ENCODE results near the gene DNM1.
A peak's percentile ranks its signal among the peaks of the same experiment; 100 is the strongest.

Gene DNM1

DNA sequence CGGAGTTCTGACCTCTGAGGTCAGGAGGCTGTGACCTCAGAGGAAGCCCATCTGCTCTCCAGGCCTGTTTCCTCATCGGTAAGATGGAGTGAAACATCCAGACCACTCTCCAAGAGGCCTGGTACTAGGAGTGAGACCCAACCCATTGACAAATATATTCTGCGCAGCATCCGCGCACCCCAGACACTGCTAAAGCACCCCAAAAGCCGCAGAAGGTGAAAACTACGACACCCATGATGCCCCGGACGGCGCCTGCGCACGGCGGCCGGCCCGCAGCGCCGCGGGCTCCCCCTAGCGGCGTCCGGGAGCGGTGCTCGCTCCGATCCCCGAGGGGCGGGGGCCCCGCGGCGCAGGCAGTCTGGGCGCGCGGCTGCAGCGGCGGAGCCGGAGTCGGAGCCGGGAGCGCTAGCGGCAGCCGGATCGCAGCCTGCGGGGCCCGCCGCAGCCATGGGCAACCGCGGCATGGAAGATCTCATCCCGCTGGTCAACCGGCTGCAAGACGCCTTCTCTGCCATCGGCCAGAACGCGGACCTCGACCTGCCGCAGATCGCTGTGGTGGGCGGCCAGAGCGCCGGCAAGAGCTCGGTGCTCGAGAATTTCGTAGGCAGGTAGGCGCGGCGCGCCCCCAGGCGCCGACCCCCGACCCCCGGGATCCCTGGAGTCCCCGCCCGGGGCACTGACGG is at the start of gene DNM1:
Gene DNM1, plus strand, starts transcription at position 356 of the 683 bp plus-strand sequence. Its CDS starts 92 bp downstream, at position 448.
- DNase-seq (ENCODE audit: low read depth) = no peak

DNA sequence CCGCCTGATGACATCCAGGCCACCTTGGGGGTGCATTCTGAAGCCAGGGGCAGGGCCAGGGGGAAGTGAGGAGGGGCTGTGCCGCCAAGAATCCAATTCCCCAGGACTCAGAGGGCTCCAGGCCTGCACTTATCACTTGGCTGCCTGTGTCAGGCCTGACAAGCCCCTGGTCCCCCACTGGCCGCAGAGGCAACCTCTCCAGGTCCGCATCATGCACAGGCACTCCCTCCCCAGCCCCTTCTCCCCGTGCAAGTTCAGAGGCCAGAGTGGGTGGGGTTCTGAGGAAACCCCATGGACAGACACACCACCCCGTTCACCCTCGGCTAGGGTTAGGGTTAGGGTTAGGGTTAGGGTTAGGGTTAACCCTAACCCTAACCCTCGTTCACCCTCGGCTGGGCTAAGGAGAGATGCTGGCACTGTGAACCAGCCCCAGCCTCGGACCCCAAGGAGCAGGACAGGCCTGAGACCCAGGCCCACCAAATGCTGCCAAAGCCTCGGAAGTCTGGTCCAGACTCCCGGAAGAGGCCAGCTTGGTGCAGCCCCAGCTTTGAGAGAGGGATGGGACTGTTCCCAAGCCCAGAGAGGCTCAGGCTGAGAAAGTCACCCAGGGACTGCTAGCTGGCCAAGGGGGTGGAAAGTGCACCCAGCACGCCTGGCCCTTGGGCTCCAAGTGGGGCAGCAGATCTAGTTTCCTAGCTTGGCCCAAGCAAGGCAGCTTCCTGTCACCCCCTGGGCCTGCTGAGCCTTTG is 49.1 kb upstream of the DNM1 start:
- DNase-seq (ENCODE audit: low read depth) = no peak

DNA sequence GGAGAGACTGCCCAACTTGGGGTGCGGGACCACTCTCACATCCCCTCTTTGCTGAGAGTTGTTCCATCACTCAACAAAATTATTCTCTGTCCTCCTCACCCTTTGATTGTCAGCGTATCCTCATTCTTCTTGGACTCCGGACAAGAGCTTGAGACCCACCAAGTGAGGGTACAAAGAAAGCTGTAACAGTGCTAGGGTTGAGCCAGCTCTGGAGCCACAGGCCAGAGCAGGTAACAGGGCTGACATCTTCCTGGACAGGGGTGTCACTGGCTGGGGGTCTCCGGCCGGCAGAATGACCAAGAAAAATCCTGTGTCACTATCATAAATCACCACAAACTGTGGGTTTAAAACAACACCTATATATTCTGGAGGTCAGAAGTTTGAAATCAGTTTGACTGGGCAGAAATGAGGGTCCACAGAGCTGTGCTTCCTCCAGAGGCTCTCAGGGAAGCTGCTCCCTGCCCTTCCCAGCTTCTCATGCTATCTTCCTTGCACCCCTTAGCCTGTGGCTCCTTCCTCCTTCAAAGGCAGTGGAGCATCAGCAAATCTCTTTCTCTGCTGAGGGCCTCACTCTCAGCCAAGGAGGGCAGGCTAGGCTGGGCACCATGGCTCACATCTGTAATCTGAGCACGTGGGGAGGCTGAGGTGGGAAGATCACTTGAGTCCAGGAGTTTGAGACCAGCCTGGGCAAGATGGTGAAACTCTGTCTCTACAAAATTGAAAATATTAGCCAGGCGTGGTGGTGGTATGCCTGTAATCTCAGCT is 47.3 kb upstream of the DNM1 start:
- no peak for DNase-seq (ENCODE audit: low read depth)

DNA sequence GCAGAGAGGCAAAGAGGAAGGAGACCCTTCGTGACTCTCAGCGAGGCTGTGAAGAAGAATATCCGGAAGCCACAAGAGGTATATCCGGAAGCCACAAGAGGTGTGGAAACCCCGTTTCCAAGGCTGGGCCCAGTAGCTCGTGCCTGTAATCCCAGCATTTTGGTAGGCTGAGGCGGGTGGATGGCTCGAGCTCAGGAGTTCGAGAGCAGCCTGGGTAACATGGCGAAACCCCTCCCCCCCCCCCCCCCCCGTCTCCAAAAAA is 43.7 kb upstream of the DNM1 start:
- no peak for DNase-seq (ENCODE audit: low read depth)

DNA sequence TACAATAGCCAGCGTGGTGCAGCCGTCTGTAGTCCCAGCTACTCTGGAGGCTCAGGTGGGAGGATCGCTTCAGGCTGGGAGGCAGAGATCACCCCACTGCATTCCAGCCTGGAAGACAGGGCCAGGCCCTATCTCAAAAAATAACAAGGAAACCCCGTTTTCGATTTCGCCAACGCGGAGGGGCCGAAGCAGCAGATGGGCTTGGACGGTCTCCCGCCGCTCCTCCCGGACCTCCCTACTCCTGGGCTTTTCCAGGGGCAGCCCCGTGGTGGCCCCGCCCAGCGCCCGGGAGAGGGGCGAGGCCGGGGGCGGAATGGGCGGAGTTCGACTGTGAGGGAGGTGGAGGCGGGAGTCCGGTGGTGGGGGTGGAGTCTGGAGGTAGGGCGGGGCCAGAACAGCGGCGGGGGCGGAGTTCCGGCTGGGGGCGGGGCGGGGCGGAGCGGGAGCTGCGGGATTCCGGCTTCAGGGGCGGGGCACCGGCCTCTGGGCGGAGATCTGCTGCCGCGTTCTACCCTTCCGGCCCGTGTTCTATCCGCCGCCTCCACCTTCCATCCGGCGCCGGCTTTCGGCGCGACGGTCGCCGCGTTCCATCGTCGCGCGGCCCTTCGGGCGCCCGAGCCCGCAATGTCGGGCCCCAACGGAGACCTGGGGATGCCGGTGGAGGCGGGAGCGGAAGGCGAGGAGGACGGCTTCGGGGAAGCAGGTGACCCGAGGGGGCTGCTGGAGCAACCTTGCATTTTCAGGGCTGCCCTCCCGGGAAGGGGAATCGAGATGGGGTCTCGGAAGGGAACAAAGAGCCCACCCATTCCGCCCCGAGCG is 43.2 kb upstream of the DNM1 start, which contains the start of gene BBLN:
Gene BBLN, plus strand, starts transcription at position 482 of the 819 bp plus-strand sequence. Its CDS starts 143 bp downstream, at position 625.
- peak; percentile 36 for DNase-seq (ENCODE audit: low read depth)

DNA sequence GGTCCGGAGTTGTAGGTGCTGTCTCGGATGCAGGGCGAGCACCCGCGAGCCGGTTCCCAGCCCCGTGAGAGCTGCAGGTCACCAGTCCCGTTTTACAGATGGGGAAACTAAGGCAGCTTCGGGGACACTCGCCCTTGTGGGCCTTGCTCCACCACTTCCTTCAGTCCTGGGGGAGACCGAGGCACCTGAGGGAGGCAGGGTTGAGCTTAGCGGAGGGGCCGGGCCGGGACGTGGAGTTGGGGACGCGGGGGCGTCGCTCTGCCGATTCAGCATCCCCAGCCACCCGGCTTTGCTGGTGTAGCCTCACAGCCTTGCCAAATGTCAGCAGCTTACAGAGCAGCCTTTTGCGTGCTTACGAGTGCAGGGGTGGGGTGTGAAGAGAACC is 42.6 kb upstream of the DNM1 start:
- DNase-seq (ENCODE audit: low read depth) = no peak

DNA sequence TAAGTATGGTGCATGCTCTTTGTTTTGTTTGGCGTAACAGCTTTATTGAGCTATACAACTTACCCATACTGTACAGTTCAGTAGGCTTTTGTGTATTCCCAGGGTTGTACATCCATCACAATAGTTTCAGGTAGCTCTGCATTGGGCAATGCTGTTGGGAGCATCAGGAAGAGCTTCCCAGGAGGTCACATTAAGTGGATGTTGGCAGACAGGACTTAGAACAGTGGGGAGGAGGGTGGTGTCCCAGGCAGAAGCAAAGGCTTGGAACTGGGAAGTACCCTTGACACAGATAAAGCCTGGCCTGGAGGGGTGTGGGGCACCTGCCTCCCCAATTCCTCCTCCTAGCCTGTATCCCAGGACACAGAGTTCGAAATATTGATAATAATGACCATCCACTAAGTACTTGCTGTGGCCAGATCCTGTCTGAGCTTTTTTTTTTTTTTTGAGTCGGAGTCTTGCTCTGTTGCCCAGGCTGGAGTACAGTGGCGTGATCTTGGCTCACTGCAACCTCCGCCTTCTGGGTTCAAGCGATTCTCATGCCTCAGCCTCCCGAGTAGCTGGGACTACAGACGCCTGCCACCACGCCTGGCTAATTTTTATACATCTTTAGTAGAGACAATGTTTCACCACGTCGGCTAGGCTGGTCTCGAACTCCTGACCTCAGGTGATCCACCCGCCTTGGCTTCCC is 41.8 kb upstream of the DNM1 start:
- no peak for DNase-seq (ENCODE audit: low read depth)

DNA sequence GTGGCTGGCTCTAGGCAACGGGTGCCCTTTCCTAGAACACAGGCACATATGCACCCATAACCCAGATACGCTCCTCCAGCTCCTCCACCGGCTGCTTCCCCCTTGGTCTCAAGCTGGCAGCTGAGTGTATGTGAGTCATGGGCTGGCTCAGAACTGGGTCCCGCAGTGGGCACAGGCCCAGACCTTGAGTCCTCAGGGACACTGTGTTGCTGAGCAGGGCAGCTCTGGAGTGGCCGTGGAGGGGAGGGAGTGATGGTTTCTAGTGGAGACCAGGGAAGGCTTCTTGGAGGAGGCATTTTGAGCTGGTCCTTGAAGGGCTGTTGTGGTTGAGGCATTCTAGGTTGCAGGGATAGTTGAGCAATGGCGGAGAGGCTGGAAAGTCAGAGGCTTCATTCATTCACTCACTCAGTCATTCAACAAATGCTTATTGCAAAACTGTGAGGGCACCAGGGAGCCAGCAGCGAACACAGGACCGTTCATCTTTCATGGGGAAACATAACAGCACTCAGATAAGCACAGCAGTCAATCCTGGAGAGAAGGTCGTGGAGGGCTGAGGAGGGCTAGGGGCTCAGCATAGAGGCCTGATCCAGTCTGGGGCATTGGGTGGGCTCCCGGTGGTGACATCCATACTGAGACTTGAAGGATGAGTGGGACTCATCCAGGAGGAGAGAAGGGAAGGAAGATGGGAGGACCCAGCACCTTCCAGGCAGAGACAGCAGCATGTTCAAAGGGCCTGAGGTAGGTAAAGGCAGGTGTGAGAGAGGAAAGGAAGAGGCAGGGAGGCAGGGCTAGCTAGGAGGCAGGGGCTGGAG is 40.8 kb upstream of the DNM1 start:
- DNase-seq (ENCODE audit: low read depth) = no peak

DNA sequence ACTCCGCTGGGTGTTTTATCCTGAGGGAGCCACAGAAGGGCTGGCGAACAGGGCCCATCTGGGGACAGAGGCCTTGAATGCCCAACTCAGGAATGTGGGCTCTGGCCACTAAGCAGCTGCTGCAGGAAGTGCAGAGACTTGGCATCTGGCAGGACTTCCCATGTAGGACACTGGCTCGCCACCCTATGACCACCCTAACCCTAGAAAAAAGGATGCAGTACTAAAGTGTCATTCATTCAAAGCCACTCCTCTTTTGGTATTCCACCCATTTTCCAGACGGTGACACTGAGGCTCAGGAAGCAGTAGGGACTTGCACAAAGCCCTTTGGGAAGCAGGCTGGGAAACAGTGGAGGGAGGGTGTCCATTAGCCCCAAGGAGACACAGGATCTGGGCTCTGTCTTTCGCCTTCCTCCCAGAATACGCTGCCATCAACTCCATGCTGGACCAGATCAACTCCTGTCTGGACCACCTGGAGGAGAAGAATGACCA is 40.1 kb upstream of the DNM1 start:
- DNase-seq (ENCODE audit: low read depth) = no peak

DNA sequence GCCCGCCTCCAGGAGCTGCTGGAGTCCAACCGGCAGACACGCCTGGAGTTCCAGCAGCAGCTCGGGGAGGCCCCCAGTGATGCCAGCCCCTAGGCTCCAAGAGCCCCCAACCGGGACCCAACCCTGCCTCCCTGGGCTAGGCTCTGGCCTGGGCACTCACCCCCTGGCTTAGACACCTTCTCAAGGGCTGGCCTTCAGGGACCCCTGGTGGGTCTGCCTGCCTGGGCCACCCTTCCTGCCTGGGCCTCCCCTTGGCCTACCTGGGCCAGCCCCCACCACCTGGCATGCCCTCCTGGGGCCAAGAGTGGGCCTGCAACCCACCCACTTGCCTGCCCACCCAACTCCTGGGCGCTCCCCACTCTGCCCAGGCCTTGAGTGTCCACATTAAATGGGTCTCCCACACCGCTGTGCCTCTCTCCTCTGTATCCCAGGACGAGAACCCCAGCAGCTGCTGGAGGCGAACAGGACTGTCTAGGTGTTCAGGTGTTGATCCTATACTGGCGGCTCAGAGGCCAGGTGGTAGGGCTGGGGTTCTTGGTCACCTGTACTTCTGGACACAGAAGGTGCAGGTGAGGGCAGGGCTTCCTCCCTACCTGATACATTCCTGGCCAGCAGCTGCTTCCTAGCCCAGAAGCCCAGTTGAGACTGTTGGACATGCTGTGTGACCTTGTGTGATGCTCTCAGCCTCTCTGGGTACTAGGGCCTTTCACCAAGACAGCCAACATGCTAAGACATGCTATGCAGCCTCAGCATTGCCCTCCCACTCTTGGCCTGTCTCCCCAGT is 39.5 kb upstream of the DNM1 start:
- DNase-seq (ENCODE audit: low read depth) = no peak

DNA sequence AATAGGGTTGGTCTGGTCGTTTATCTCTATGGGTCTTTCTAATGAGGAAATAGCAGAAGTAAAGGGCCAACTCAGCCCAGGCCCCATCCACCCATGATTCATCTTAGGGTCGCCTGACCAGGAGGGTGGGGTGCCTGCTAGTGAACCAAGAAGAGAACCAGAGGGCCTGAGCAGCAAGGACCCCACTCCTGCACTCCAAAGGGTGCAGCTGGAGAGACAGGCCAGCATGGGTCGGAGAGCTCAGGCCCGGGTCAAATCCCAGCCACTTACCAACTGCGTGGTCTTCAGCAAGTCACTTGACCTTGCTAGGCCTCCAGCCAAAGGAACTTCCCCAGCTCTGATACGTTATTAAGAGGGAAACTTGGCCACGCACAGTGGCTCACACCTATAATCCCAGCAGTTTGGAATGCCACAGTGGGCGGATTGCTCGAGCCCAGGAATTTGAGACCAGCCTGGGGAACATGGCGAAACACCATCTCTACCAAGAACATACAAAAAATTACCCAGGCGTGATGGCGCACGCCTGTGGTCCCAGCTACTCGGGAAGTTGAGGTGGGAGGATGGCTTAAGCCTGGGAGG is 38.8 kb upstream of the DNM1 start:
- no peak for DNase-seq (ENCODE audit: low read depth)

DNA sequence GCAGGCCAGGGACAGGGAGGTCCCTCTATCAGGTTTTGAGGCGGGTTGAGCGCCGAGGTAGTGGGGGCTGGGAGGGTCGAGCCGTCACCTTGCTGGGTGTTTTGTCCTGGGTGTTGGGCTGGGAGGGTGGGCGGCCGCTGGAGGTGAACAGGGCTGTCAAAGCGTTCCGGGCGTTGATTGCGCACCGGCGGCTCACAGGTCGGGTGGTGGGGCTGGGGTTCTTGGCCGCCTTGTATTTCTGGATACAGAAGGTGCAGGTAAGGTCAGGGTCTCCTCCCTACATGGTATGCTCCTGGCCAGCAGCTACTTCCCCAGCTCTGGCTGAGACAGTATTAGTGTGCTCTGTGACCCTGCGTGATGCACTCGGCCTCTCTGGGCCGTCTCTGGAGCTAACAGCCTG is 37.0 kb upstream of the DNM1 start:
- no peak for DNase-seq (ENCODE audit: low read depth)

DNA sequence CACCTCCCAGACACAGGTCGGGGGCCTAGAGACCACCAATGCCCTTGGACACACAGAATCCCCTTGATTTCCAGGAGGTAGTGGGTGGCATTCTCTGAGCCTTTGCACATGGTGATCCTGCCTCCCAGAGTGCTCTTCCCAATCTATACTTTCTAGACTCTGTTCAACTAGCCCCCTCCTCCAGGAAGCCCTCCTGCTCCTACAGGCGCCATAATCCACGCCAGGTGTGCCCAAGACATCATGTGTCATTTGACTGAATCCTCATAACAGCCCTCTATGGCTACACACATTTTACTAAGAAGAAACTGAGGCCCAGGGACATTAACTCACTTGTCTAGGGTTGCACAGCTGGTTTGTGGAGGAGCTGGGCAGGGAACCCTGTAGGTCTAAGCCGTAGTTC is 36.0 kb upstream of the DNM1 start:
- no peak for DNase-seq (ENCODE audit: low read depth)

DNA sequence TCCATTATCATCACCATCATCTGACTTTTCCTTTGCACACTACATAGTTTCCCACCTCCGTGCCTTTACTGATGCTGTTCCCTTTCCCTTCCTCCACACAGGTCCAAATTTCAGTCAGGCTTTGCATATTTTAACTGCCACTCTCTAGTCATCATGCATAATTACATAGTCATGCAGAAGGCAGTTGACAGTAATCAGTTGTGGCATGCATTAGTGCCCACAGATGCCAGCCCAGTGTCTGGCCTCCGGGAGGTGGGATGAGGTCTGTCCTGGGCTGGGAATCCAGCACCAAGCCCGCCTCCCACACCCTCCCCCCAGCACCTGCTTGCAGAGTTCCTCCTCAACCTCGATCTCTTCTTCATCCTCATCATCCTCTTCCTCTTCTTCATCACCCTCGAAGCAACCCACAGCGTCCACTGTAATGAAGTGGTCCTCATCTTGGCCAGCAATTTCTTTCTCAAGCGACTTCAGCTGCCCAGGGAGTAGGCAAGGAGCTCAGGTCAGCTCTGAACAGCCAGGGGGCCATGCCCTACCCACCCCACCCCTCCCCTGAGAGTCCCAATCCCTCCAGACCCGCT is 34.4 kb upstream of the DNM1 start:
- DNase-seq (ENCODE audit: low read depth) = no peak

DNA sequence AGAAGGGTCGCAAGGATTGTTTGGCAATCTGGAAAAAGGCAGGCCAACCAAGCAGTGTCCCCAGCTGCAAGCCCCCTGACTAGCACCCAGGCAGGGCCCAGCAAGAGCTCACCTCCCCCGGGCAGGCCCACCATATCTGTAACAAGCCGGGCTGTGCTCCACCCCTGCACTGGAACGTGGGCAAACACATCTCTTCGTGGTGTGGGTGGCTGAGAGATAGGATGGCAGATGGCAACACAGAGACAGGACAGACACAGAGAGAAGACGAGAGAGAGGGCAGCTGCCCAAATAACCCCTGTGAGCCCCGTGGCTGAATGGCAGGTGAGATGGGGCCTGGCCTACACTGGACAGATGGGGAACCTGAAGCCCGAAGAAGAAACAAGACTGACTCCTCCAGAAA is 33.7 kb upstream of the DNM1 start:
- no peak for DNase-seq (ENCODE audit: low read depth)

DNA sequence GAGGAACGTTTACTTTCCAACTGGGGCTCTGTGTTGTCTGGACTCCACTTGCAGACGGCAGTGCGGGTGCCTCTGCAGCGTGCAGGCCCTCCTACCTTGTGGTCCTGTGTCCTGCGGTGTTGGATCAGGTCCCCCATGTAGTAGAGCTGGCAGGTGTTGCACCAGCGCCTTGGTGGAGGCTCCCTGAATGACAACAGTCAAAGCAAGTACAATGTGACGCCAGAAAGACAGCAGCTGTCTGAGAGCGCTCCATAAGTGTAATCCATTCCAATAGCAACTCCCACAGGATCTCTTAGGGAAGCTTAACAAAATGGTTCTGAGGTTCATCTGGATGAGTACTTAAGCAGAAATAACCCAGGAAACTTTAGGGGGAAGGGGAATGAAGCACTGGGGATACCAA is 33.3 kb upstream of the DNM1 start:
- DNase-seq (ENCODE audit: low read depth) = no peak

DNA sequence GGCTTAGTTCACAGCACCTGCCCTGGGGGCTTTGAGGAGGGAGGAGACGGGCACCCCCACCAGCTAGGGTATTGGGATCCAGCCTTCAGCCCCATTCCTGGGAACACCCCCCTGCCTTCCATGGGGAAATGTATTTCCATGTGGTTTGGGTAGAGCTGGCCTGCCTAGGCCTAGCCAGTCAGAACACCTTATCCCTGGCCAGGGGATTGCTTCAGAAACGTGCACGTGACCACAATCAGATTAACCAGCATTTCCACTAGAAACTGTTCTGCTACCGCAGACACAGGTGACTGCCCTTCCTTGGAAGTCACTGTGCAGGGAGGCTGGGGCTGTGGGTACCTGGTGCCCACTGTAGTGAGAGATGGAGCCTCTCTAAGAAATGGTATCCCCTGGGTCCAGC is 29.1 kb upstream of the DNM1 start:
- DNase-seq (ENCODE audit: low read depth) = no peak

DNA sequence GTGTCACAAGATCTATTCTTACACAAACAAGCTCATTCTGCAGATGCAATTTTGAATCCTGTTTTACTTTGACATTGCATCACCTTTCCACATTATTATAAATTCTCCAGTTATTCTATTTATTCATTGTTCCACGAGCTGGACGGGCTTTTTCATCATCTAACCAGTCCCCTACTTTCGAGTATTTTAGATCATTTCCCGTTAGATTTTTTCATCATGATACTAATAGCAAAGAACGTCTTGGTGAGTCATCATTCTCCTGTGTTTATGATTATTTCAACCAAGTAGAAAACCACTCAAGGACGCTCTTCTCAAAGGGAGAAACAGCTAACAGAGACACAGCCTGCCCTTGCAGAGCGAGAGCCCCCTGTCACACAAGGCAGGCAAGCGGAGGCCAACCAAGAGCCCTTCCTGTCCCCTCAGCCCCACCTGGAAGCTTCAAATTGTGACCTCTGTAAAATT is 28.0 kb upstream of the DNM1 start:
- DNase-seq (ENCODE audit: low read depth) = no peak

DNA sequence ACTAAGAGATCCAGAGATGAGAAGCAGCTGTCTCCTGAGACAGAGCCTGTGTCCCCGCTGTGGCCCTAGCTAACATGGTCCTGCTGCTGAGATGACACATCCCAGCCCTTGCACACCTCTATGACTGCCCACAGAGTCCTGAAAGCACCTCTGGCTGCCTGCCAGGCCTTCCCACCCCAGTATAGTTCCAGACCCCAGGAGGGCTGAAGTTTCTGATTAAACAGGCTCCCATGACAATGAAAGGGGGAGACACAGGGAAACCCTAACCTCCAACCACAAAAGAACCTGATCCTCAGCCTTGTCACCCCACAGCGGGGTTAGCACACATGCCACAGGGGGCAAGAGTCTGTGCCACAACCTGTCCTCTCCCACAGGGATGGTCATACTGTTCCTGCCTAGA is 27.5 kb upstream of the DNM1 start:
- no peak for DNase-seq (ENCODE audit: low read depth)

Data from non-pigmented ciliary epithelial cell (primary cell).